Lung (tissue), 12 donors: ENCODE measurements around the gene TRMT61A. TPM values are rescaled to one million over a fixed set of nuclear protein-coding genes. Genes with fewer than 3 reads are reported as not detected.

Experiments used
- ATAC-seq: fragments of 200-7000 bp; cut with Tn5 transposase; one replicate; pipeline ENCODE4 v1.9.1; 2020; ENCODE audit warnings: moderate number of reproducible peaks; ENCODE audit not compliant: insufficient read depth, low FRiP score
- DNase-seq, 3 donors: peaks; one replicate each; pipeline ENCODE4 v3.0.0-alpha.2; 2013 to 2017
- H3K27ac ChIP-seq, 2 donors: one replicate each; pipeline ENCODE4 v1.5.1; 2013; ENCODE audit warnings: mild to moderate bottlenecking in 2 of 2, moderate library complexity in 2 of 2, control low read depth in 1 of 2, inconsistent platforms in 1 of 2, low read depth in 1 of 2, low read length in 1 of 2
- H3K27me3 ChIP-seq, 3 donors: one replicate each; pipeline ENCODE4 v1.5.1; 2013; ENCODE audit warnings: low read length in 2 of 3; ENCODE audit not compliant: control insufficient read depth in 3 of 3, insufficient read depth in 3 of 3
- H3K36me3 ChIP-seq, 4 donors: one replicate each; pipeline ENCODE4 v1.5.1; 2013; ENCODE audit warnings: low read length in 4 of 4, mild to moderate bottlenecking in 1 of 4, moderate library complexity in 1 of 4; ENCODE audit not compliant: control insufficient read depth in 4 of 4, insufficient read depth in 4 of 4
- H3K4me1 ChIP-seq, 5 donors: one replicate each; pipeline ENCODE4 v1.5.1; 2013; ENCODE audit warnings: low read length in 5 of 5, mild to moderate bottlenecking in 2 of 5, moderate library complexity in 1 of 5; ENCODE audit not compliant: control insufficient read depth in 5 of 5, insufficient read depth in 5 of 5
- H3K4me3 ChIP-seq: one replicate; pipeline ENCODE4 v1.5.1; 2013; ENCODE audit warnings: mild to moderate bottlenecking, control low read depth, moderate library complexity
- H3K9ac ChIP-seq, 2 donors: one replicate each; pipeline ENCODE4 v1.5.1; 2013; ENCODE audit warnings: low read length in 2 of 2, control low read depth in 1 of 2; ENCODE audit not compliant: insufficient read depth in 1 of 2
- H3K9me3 ChIP-seq, 4 donors: one replicate each; pipeline ENCODE4 v1.5.1; 2013; ENCODE audit warnings: low read length in 3 of 4, mild to moderate bottlenecking in 1 of 4, moderate library complexity in 1 of 4; ENCODE audit not compliant: control insufficient read depth in 4 of 4, insufficient read depth in 3 of 4
- CTCF ChIP-seq: IDR thresholded peaks from 2 replicates; pipeline ENCODE4 v1.5.1; 2012; ENCODE audit warnings: mild to moderate bottlenecking; ENCODE audit errors: control extremely low read depth, extremely low read depth
- whole genome bisulfite sequencing, 2 donors: extraction: QIAGEN DNeasy Blood & Tissue Kit; methylation state at CpG; one replicate each; pipeline ENCODE4 v1.1.7; 2013; 5-methylcytosine and 5-hydroxymethylcytosine counted together
- polyA plus RNA-seq, 2 donors: library from polyadenylated mRNA; stranded (reverse); fragments of 200-250 nt; gene quantifications; one replicate each; pipeline ENCODE4 v1.2.1, GENCODE V29; 2013
- total RNA-seq, 2 donors: library from RNA; depleted of rRNA in 1 of 2; stranded (reverse); fragments of >200 nt in 1 of 2; gene quantifications; one replicate each; pipeline ENCODE4 v1.2.1, GENCODE V29; 2014 to 2021
- donor health status: control.
- donor health status: control.
- donor health status: Bipolar disorder and iron deficiency.
- donor health status: healthy.
- donor health status: DM: yes; HTN: yes; CAD: no.

Gene TRMT61A
- total and polyA plus RNA-seq, 4 donors = 11.9 to 21.5 (median 16.0) TPM

GRCh38 chr14:103512701-103513611 lies 16.0 kb upstream of the TRMT61A start:
- peak overlapping the region in 1 of 2 donors; percentile 19 for H3K9ac ChIP-seq
- no peak for TF ChIP-seq CTCF
- peak overlapping the region; percentile 26 to 89 for H3K27ac ChIP-seq
- no peaks in the 10 kb centered on the region for H3K9me3 ChIP-seq
- peaks cover 0 to 15% (median 8%) of the 10 kb centered on the region in 5 donors for H3K4me1 ChIP-seq
- H3K27me3 ChIP-seq = no peaks in the 10 kb centered on the region
- ATAC-seq (peak; percentile 71), DNase-seq (peak; percentile 52 to 88 (median 80))
- no peak overlapping the region for H3K4me3 ChIP-seq
- H3K36me3 ChIP-seq = peaks cover 0 to 13% (median 5%) of the 10 kb centered on the region in 4 donors
- WGBS, 2 donors = 42 to 74% methylated on average over 25 of the region's 25 CpGs

- Histone ChIP-seq H3K27me3 (no peaks in the 10 kb centered on the region), H3K36me3 (peaks cover 0 to 11% (median 4%) of the 10 kb centered on the region in 4 donors), H3K9me3 (no peaks in the 10 kb centered on the region), H3K27ac (peak overlapping the region in 1 of 2 donors; percentile 55), H3K4me1 (peaks cover 0 to 32% (median 15%) of the 10 kb centered on the region in 5 donors), H3K4me3 (no peak overlapping the region), H3K9ac (no peak overlapping the region)
- no peak for TF ChIP-seq CTCF
- 80 to 81% methylated on average over 18 of the region's 18 CpGs for WGBS, 2 donors
- ATAC-seq (no peak), DNase-seq (no peak)
Observed at GRCh38 chr14:103514596-103515421, 14.2 kb upstream of the TRMT61A start.

GRCh38 chr14:103516426-103517173 lies 12.4 kb upstream of the TRMT61A start:
- WGBS, 2 donors = 72 to 74% methylated on average over 10 of the region's 10 CpGs

More at GRCh38 chr14:103516426-103517173, 12.4 kb upstream of the TRMT61A start:
- Histone ChIP-seq H3K36me3 (no peaks in the 10 kb centered on the region), H3K4me1 (peaks cover 0 to 36% (median 17%) of the 10 kb centered on the region in 5 donors), H3K27me3 (no peaks in the 10 kb centered on the region), H3K4me3 (no peak overlapping the region), H3K27ac (no peak overlapping the region), H3K9ac (no peak overlapping the region), H3K9me3 (no peaks in the 10 kb centered on the region)
- ATAC-seq (no peak), DNase-seq (no peak)
- no peak for TF ChIP-seq CTCF
